NCI-H82 (cell line): Measurements from ENCODE around the gene MAFF.

Experiments used
- DNase-seq: peaks from one replicate; lab custom pipeline; 2025; lab: John Stamatoyannopoulos, UW

The MAFF gene

GRCh38 chr22:38248280-38248679, 46.5 kb downstream of the MAFF start:
- no peak for DNase-seq

DNA sequence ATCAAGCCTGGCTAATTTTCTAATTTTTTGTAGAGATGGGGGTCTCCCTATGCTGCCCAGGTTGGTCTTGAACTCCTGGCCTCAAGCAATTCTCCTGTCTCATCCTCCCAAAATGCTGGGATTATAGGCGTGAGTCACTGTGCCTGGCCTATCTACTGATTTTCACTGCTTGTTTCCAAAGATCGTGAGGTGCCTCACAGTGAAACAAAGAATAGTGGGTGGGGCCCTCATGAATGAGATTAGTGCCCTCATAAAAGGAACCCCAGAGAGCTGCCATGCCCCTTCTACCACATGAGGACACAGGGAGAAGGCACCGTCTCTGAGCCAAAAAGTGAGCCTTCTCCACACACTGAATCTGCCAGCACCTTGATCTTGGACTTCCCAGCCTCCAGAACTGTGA, 47.5 kb downstream of the MAFF start:
- no peak for DNase-seq

- DNase-seq, result no peak
These were observed 48.2 kb downstream of the MAFF start for GRCh38 chr22:38249803-38250642.

DNA sequence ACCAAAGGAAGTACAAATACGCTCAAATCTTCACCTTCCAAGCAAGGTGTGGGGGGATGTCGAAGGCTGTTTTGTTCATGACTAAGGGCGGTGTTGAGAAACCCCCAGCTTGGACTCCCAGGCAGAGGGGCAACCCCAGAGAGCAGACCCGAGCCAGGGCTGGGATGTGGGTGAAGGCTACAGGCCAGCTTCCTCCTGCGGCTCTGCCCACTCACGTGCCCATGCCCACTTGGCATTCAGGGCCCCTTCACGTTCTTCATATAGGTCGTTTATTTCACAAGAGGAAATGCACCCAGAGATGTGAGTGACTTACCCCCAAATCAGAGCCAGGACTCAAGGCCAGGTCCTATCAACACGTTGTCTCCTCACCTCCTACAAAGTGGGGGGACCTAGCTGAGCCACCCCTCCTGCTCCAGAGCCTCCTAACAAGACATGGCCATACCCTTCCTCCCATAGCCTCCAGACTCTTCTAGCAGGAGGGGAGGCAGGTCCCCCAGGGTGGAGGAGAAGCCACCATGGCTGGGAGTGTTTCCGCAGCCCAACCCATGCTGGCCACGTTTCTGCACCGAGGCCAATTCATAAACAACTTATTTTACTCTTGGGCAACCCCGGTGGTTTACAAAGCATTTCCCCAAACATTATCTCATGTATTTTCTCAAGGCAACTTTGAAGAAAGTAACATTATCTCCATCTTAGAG, 49.0 kb downstream of the MAFF start:
- DNase-seq, result no peak

GRCh38 chr22:38251341-38251692, 49.5 kb downstream of the MAFF start:
- no peak for DNase-seq

DNA sequence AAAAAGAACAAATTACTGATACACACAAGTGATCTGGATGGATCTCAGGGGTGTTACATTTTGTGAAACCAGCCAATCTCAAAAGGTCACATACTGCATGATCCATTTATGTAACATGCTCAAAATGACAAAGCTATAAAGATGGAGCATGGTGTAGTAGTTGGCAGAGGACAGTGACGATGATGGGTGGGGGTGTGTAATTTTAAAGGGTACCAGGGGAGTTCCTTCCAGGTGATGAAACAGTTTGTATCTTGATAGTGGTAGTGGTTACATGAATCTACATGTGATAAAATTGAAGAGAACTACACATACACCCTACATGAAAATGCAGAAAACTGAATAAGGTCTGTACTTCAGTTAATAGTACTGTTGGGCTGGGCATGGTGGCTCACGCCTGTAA, 53.9 kb downstream of the MAFF start:
- no peak for DNase-seq

DNA sequence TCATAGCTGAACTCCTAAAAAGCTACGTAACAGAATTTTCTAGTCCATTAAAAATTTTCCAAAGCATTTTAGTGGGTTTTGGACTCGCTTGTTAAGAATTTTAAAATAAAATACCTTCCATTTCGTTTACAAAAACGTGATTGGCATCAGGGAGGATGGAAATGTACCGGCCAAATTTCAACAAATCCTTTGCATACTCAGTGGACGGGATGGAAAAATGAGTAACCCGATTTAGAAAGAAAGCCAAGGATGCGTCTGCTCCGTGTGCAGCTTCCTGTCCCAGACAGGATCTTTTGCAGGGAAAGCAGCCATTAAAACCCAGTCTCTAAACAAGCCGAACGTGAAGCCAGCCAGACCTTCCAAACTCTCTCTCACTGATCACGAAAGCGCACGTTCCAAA, 55.4 kb downstream of the MAFF start:
- DNase-seq, result no peak

- no peak for DNase-seq
These were observed 56.0 kb downstream of the MAFF start for GRCh38 chr22:38257650-38258250.

DNA sequence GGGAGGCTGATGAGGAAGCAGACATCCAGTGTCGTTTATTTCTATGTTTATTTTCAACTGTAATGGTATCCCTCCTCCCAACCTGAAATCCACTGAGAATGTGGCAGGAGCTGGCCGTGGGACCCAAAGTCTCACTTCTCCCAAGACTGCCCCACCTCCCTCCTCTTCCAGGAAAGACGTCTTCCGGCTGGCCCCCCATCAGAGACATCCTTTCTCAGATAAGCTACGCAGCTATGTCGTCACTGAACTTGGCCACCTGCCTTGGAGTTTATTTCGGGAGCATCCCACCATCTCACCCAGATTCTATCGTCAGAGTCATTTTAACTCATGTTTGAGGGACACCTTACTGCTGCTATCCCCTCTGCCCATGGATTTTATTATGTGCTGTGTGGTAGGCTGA, 57.1 kb downstream of the MAFF start:
- DNase-seq, result no peak

GRCh38 chr22:38259370-38259769, 57.6 kb downstream of the MAFF start:
- no peak for DNase-seq

GRCh38 chr22:38260761-38261681, 59.2 kb downstream of the MAFF start:
- DNase-seq, result no peak

GRCh38 chr22:38262051-38262795, 60.4 kb downstream of the MAFF start:
- peak; percentile 39 for DNase-seq

DNA sequence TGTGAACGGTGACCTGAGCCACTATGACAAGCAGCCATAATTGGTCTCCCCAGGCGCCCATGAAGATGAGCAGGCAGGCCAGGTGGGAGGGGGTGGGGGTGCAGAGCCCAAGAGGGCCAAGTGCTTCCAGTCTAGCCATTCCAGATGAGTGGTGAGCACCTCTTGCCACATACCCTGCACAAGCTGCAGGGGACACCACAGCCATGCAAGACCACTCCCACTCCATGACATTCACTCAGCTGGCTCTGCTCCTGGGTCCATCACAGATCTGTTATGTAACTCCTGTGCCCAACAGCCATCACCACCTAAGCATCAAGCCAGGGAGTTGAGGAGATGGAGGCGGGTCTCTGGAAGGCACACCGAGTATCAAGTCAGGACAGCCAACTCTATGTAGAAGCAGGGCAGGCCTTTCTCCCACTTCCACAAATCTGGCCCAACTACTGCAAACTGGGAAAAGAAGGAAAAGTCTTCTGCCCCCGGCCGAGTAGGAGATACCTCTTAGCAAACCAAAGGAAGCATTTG, 62.6 kb downstream of the MAFF start:
- DNase-seq, result no peak
